HEK293T (cell line): ENCODE measurements around the gene IFNAR1.
"Not testable (repeated sequence)": the region's sequence is repeated elsewhere in the genome, so short reads cannot be mapped to it uniquely, and the experiment has no call there.

Experiments used
- CTCF ChIA-PET: fragments of 350-600 bp; formaldehyde crosslinking; extraction: SDS; loops from one replicate; lab custom pipeline; 2021; ENCODE audit warnings: antibody characterized with exemption, inconsistent platforms; lab: Yijun Ruan, JAX
- POLR2A ChIA-PET: fragments of 350-600 bp; formaldehyde crosslinking; extraction: SDS; loops from one replicate; lab custom pipeline; 2020; ENCODE audit warnings: antibody characterized with exemption, inconsistent platforms; lab: Yijun Ruan, JAX
- DNase-seq: peaks from one replicate; pipeline ENCODE4 v3.0.0; 2012; ENCODE audit warnings: mixed read lengths; ENCODE audit errors: extremely low spot score
- ARNT ChIP-seq: fragments of 450-650 bp; IDR thresholded peaks from 2 replicates; pipeline ENCODE4 v1.6.1; 2017; ENCODE audit warnings: mild to moderate bottlenecking
- BHLHE40 ChIP-seq: fragments of 450-650 bp; IDR thresholded peaks from 2 replicates; pipeline ENCODE4 v1.6.1; 2016; ENCODE audit warnings: mild to moderate bottlenecking, moderate library complexity, borderline replicate concordance
- CTBP1 ChIP-seq: fragments of 450-650 bp; IDR thresholded peaks from 2 replicates; pipeline ENCODE4 v1.6.1; 2016; ENCODE audit warnings: borderline replicate concordance
- ELF4 ChIP-seq: fragments of 450-650 bp; IDR thresholded peaks from 2 replicates; pipeline ENCODE4 v1.6.1; 2017; ENCODE audit warnings: antibody characterized with exemption
- FOXA1 ChIP-seq: fragments of 450-650 bp; IDR thresholded peaks from 2 replicates; pipeline ENCODE4 v1.6.1; 2016; ENCODE audit warnings: mild to moderate bottlenecking
- FOXK2 ChIP-seq: fragments of 450-650 bp; IDR thresholded peaks from 2 replicates; pipeline ENCODE4 v1.6.1; 2016; ENCODE audit warnings: mild to moderate bottlenecking
- FOXM1 ChIP-seq: fragments of 450-650 bp; IDR thresholded peaks from 2 replicates; pipeline ENCODE4 v1.6.1; 2017; ENCODE audit warnings: mild to moderate bottlenecking, borderline replicate concordance
- HDGF ChIP-seq: fragments of 450-650 bp; IDR thresholded peaks from 2 replicates; pipeline ENCODE4 v1.6.1; 2017; ENCODE audit warnings: antibody characterized with exemption, borderline replicate concordance
- L3MBTL2 ChIP-seq: fragments of 450-650 bp; conservative IDR thresholded peaks from 2 replicates; pipeline ENCODE4 v1.6.1; 2016; ENCODE audit warnings: mild to moderate bottlenecking
- LEF1 ChIP-seq: fragments of 450-650 bp; IDR thresholded peaks from 2 replicates; pipeline ENCODE4 v1.6.1; 2017; ENCODE audit warnings: mild to moderate bottlenecking, borderline replicate concordance
- NFRKB ChIP-seq: fragments of 450-650 bp; IDR thresholded peaks from 2 replicates; pipeline ENCODE4 v1.6.1; 2016; ENCODE audit warnings: mild to moderate bottlenecking, moderate library complexity
- SP1 ChIP-seq: fragments of 450-650 bp; IDR thresholded peaks from 2 replicates; pipeline ENCODE4 v1.6.1; 2017
- SUZ12 ChIP-seq: fragments of 450-650 bp; IDR thresholded peaks from 2 replicates; pipeline ENCODE4 v1.6.1; 2016; ENCODE audit warnings: mild to moderate bottlenecking
- TARDBP ChIP-seq: fragments of 450-650 bp; IDR thresholded peaks from 2 replicates; pipeline ENCODE4 v1.6.1; 2016
- ZNF384 ChIP-seq: fragments of 450-650 bp; IDR thresholded peaks from 2 replicates; pipeline ENCODE4 v1.6.1; 2016
- TF ChIP-seq, protein P1 (sequence below): fragments of 450-650 bp; IDR thresholded peaks from 2 replicates; pipeline ENCODE4 v1.6.1; 2016

Gene IFNAR1

DNA sequence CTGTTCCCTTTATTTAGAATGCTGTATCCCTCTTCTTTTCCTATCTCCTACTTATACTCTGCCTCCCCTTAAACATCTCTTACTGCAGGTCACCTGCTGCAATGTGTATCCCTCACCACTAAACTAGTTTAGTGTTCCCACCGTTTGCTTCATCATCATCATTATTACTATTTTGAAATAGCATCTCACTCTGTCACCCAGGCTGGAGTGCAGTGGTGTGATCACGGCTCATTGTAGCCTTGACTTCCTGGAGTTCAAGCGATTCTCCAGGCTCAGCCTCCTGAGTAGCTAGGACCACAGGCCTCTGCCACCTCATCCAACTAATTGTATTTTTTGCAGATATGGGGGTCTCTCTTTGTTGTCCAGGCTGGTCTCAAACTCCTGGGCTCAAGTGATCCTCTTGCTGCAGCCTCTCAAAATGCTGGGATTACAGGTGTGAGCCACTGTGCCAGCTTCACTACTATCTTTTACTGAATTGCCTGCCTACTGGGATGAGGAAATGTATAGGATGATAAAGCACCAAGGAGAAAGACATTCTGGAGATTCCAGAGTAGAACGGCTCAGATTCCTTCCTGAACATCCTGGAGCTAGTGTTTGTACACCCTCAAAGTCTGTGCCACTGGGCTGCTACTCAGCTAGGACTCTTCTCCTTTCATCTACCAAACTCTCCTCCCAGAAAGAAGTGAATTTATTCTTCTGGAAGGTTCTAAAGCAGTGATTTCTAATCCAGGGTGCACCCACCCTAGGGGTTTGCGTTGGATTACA lies 8.6 kb upstream of the IFNAR1 start:
- ChIA-PET CTCF (no interaction called here), POLR2A (interaction anchor here (1.1 to 1.2 kb wide), 2 partner anchors 9 to 10 kb away, joined by 3 to 4 read pairs; partner anchors contain the start of gene IFNAR1)
- DNase-seq = no peak
- TF ChIP-seq LEF1 = no peak
- no peak for TF ChIP-seq FOXK2
- no peak for TF ChIP-seq ARNT
- TF ChIP-seq TARDBP = no peak
- TF ChIP-seq SUZ12 = no peak
- TF ChIP-seq L3MBTL2 = no peak
- no peak for TF ChIP-seq FOXA1
- no peak for TF ChIP-seq SP1
- no peak for TF ChIP-seq BHLHE40

DNA sequence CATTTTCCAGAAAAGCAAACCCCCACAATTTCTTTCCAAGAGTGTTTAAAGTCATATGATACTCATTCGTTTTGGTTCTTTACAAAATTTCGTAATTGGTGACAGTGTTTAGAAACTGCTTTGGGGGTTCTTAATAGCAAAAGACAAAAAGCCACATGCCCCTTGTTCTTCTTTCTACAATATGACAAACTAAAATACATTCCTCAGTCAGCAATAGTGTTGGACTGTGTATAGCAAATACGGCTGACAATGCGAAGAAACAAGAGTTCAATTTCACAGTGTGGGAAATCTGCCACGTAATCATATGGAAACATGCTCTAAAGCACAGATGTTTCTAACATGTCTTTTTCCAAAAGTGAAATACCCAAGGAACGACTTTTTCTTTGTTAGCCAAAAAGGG lies 7.6 kb upstream of the IFNAR1 start:
- ChIA-PET CTCF (no interaction called here), POLR2A (interaction anchor here (1.2 kb wide), 1 partner anchor 8 kb away, joined by 4 read pairs; the partner anchor contains the start of gene IFNAR1)
- DNase-seq = no peak
- no peak for TF ChIP-seq SP1
- no peak for TF ChIP-seq TARDBP
- TF ChIP-seq ELF4 = no peak
- TF ChIP-seq ZNF384 = no peak
- TF ChIP-seq, protein P1, sequence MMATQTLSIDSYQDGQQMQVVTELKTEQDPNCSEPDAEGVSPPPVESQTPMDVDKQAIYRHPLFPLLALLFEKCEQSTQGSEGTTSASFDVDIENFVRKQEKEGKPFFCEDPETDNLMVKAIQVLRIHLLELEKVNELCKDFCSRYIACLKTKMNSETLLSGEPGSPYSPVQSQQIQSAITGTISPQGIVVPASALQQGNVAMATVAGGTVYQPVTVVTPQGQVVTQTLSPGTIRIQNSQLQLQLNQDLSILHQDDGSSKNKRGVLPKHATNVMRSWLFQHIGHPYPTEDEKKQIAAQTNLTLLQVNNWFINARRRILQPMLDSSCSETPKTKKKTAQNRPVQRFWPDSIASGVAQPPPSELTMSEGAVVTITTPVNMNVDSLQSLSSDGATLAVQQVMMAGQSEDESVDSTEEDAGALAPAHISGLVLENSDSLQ = no peak
- no peak for TF ChIP-seq HDGF
- TF ChIP-seq FOXM1 = no peak
- TF ChIP-seq CTBP1 = no peak
- no peak for TF ChIP-seq FOXA1
- TF ChIP-seq LEF1 = no peak
- TF ChIP-seq SUZ12 = no peak

DNA sequence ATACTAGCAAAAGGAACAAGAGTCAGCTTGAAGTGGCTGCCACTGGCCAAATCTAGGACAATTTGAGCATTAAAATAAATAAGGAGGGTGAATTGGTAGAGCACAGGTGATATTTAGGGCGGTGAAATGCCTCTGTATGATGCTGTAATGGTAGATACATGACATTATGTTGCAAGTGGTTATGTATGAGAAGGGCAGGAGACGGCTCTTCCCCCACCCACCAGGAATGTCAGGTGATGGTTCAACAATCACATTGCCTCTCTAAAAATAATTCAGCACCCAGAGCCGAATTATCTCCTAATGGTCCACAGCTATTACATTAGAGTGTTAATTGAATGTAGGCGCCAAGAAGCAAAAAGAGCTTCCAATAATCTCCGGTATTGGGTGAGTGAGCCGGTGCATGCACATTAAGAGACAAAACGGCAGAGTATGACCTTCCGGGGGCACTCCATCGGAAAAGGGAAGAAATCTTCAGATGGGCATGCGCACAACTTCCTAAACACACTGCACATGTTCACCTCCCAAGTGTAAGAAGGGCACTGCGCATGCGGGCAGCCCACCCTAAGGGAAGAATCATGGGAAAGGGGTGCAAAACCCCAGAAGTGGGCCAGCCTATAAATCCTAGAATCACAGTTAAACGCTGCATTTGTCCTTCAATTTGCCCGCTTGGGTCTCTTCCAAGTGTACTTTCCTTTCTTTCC lies 6.8 kb upstream of the IFNAR1 start:
- CTCF ChIA-PET = no interaction called here
- TF ChIP-seq HDGF (no peak), L3MBTL2 (no peak), FOXA1 (no peak), SP1 (no peak)
- POLR2A ChIA-PET = no interaction called here
- no peak for DNase-seq

DNA sequence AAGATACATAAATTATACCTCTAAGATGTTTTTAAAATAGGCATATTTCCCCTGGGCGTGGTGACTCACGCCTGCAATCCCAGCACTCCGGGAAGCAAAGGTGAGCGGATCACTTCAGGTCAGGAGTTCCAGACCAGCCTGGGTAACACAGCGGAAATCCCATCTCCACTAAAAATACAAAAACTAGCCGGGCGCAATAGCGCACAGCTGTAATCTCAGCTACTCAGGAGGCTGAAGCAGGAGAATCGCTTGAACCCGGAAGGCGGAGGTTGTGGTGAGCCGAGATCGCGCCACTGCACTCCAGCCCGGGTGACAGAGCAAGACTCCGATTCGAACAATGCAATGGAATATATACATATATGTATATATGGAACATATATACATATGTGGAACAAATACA lies 3.8 kb upstream of the IFNAR1 start:
- CTCF ChIA-PET, POLR2A ChIA-PET: not testable (repeated sequence)

DNA sequence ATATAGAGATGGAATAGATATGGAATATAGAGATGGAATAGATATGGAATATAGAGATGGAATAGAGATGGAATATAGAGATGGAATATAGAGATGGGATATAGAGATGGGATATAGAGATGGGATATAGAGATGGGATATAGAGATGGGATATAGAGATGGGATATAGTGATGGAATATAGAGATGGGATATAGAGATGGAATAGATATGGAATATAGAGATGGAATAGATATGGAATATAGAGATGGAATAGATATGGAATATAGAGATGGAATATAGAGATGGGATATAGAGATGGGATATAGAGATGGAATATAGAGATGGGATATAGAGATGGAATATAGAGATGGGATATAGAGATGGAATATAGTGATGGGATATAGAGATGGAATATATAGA lies 1.2 kb upstream of the IFNAR1 start:
- CTCF ChIA-PET, POLR2A ChIA-PET, DNase-seq: not testable (repeated sequence)

More for the DNA sequence above, 3.8 kb upstream of the IFNAR1 start:
- not testable (repeated sequence) for DNase-seq

DNA sequence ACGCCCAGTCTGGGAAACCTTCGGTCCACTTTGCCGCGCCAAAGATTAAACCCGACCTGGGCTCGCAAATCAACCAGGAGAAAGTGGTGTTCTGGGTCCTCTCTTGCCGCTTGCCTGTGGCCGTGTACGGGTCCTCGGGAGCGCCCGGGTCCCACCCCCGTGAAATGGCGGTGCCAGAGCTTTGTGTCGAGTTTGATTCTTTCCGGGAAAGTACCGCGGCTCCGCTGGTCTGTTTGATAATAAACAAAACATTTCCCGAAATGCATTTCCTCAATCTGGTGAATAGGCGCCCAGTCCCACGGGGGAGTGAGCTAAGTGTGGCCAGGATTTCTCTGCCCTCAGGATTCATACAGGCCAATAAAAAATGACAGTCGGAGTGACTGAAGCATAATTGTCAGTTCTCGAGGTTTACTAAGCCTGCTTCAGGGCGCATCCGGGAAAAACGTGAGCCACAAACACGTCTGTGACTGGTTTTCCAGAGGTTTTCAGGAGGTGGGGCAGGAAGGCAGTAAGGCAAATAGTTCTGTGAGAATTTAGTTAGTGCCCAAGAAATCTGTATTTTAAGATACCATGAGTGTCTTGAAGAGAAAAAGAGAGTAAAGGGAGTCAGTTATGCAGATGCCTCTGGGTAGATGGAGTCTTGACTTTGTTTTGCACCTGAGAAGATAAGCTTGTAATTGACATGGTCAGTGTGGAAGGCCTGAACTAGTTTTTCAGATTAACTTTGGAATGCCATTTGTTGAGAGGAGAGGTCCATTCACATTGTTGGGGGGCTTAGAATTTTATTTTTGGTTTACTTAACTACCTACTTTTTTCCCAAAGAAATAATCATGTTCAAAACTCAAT lies 675 bp downstream of the IFNAR1 start:
- TF ChIP-seq L3MBTL2 = no peak
- TF ChIP-seq, protein P1 = peak; percentile 32; the same call in 1 of the 2 replicates
- ChIA-PET CTCF (interaction anchor here (1.1 kb wide), 1 partner anchor 36 kb away, joined by 7 read pairs; no protein-coding TSS in a partner anchor), POLR2A (interaction anchor here (0.6 to 2.0 kb wide), 46 partner anchors 7 to 554 kb away, joined by 3 to 13 read pairs (median 4); partner anchors contain the start of genes IL10RB, OLIG2, PAXBP1 and TMEM50B)
- peak; percentile 40 for DNase-seq

DNA sequence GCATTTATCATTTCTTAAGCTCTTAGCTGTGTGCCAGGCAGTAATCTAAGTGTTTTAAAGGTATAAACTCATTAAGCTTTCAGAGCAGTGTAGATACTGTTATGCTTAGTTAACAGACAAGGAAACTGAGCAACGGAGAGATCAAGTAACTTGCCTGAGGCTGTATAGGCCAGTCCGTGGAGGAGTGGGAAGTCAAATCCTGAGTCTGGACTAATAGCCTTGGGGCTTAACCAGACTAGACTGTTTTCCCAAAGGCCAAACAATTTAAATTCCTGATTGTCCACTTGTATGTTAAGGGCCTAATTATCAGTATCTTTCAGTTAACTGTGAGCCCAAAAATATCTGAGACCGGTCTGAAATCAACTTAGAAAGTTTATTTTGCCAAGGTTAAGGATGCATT lies 2.6 kb downstream of the IFNAR1 start:
- TF ChIP-seq BHLHE40 (no peak), ZNF384 (no peak), FOXK2 (no peak), FOXM1 (no peak), L3MBTL2 (no peak), CTBP1 (no peak), HDGF (no peak), LEF1 (no peak), NFRKB (no peak), SUZ12 (no peak), ARNT (no peak), ELF4 (no peak), FOXA1 (no peak), TARDBP (no peak), SP1 (no peak)
- TF ChIP-seq, protein P1 = no peak
- ChIA-PET POLR2A (no interaction called here), CTCF (no interaction called here)
- DNase-seq = no peak
